GM19043 (cell line): ENCODE results near the gene EOLA1.
"Not testable (repeated sequence)": the region's sequence is repeated elsewhere in the genome, so short reads cannot be mapped to it uniquely, and the experiment has no call there.

Experiments
- ATAC-seq: cut with Tn5 transposase; IDR thresholded peaks from one replicate; pipeline ENCODE4 v1.9.1; 2021; ENCODE audit warnings: low read depth; ENCODE audit not compliant: unreplicated experiment

EOLA1 gene

GRCh38 chrX:149539283-149540130, 1.3 kb upstream of the EOLA1 start:
- peak; percentile 37 for ATAC-seq

GRCh38 chrX:149540131-149540620, 636 bp upstream of the EOLA1 start:
- peak; percentile 6 for ATAC-seq

GRCh38 chrX:149541521-149542047, 772 bp downstream of the EOLA1 start:
- no peak for ATAC-seq

- ATAC-seq: peak; percentile 67
Observed at GRCh38 chrX:149545545-149546543, 5.0 kb downstream of the EOLA1 start.

- not testable (repeated sequence) for ATAC-seq
Observed at GRCh38 chrX:149546962-149547361, 6.2 kb downstream of the EOLA1 start.

- ATAC-seq: not testable (repeated sequence)
Observed at GRCh38 chrX:149547782-149548181, 7.0 kb downstream of the EOLA1 start.

DNA sequence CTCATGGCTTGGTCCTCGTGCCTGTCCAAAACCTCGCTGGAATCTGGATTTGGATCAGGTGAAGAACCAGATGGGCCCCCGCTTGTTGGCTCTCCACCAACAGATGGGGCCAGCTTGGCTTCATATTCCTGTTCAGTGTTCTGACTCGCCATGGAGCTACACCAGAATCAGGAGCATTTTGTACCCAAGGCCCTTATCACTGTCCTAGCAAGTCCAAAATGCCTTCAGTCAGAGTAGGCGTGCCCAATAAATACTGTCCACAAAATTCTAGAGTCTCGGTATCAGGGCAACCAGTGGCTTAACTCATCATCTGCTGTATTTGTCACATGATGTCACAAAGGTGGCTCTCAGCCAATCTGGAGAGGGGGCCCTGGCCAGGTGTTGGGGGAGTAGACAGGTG, 8.9 kb downstream of the EOLA1 start, which contains the start of gene HSFX3:
Gene HSFX3, minus strand, starts transcription at position 224 of the 400 bp plus-strand sequence. Its CDS starts 72 bp downstream, at position 152.
- ATAC-seq: not testable (repeated sequence)

GRCh38 chrX:149550454-149550853, 9.6 kb downstream of the EOLA1 start:
- ATAC-seq: not testable (repeated sequence)

GRCh38 chrX:149551245-149551938, 10.6 kb downstream of the EOLA1 start:
- not testable (repeated sequence) for ATAC-seq

GRCh38 chrX:149551939-149552248, 11.1 kb downstream of the EOLA1 start:
- ATAC-seq: not testable (repeated sequence)

- ATAC-seq: not testable (repeated sequence)
Observed at GRCh38 chrX:149555251-149555650, 14.4 kb downstream of the EOLA1 start.

GRCh38 chrX:149563359-149563758, 22.5 kb downstream of the EOLA1 start:
- ATAC-seq: no peak

- no peak for ATAC-seq
Observed at GRCh38 chrX:149567621-149568417, 27.0 kb downstream of the EOLA1 start.

- no peak for ATAC-seq
Observed at GRCh38 chrX:149568701-149569296, 28.0 kb downstream of the EOLA1 start.

DNA sequence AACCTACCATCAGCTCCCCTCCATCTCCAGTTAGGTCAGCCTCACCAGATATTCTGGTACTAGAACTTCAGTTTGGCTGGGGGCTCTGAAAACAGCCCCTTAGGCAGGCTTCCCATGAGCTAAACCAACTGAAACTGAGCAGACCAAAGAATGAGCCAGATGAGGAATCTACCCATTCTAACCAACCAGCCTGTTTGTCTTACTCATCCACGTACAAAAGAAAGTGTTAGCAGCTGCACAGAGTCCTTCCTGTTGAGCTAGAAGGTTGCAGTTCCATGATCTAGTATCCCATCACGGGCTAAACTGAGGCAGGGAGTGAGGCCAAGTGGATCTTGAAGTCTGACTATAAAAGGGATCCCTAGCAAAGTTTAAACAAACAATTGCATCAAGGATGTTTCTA, 29.0 kb downstream of the EOLA1 start:
- ATAC-seq: no peak

GRCh38 chrX:149570668-149571067, 29.9 kb downstream of the EOLA1 start:
- ATAC-seq: no peak

- ATAC-seq: no peak
Observed at GRCh38 chrX:149571770-149572169, 31.0 kb downstream of the EOLA1 start.

- no peak for ATAC-seq
Observed at GRCh38 chrX:149572743-149573142, 31.9 kb downstream of the EOLA1 start.

GRCh38 chrX:149573456-149573855, 32.6 kb downstream of the EOLA1 start:
- ATAC-seq: peak; percentile 97
